HG03575 (cell line): ENCODE data around the gene ADCY7.

Experiments used
- ATAC-seq: cut with Tn5 transposase; IDR thresholded peaks from one replicate; pipeline ENCODE4 v1.9.1; 2021; ENCODE audit not compliant: unreplicated experiment, insufficient number of reproducible peaks, low FRiP score; ENCODE audit errors: extremely low read depth

The ADCY7 gene

GRCh38 chr16:50304467-50305440 lies 38.4 kb downstream of the ADCY7 start:
- no peak for ATAC-seq

GRCh38 chr16:50305441-50306061 lies 39.2 kb downstream of the ADCY7 start:
- no peak for ATAC-seq

GRCh38 chr16:50306287-50306686 lies 39.9 kb downstream of the ADCY7 start:
- ATAC-seq: no peak

GRCh38 chr16:50308237-50308965 lies 42.0 kb downstream of the ADCY7 start:
- ATAC-seq: no peak

- no peak for ATAC-seq
Measured at GRCh38 chr16:50309156-50309526, 42.8 kb downstream of the ADCY7 start.

- ATAC-seq: no peak
Measured at GRCh38 chr16:50309527-50310307, 43.4 kb downstream of the ADCY7 start.

- ATAC-seq: no peak
Measured at GRCh38 chr16:50310308-50311133, 44.2 kb downstream of the ADCY7 start.

- ATAC-seq: no peak
Measured at GRCh38 chr16:50311134-50311528, 44.8 kb downstream of the ADCY7 start.

GRCh38 chr16:50311891-50312501 lies 45.6 kb downstream of the ADCY7 start:
- ATAC-seq: no peak

- no peak for ATAC-seq
Measured at GRCh38 chr16:50313596-50314478, 47.5 kb downstream of the ADCY7 start.

GRCh38 chr16:50314665-50315064 lies 48.3 kb downstream of the ADCY7 start:
- no peak for ATAC-seq

GRCh38 chr16:50315346-50315997 lies 49.1 kb downstream of the ADCY7 start:
- ATAC-seq: no peak

GRCh38 chr16:50316102-50316847 lies 49.9 kb downstream of the ADCY7 start:
- no peak for ATAC-seq

GRCh38 chr16:50316848-50317630 lies 50.7 kb downstream of the ADCY7 start:
- ATAC-seq: no peak
